K562 treated with DMSO at 1 percent for 12 hours (cell line): ENCODE data around the gene ETV2. TPM values are rescaled to one million over a fixed set of nuclear protein-coding genes. Genes with fewer than 3 reads are reported as not detected.

ENCODE experiments used
- total RNA-seq: library from RNA; unstranded; fragments of 300-600 nt; gene quantifications from 2 replicates; pipeline ENCODE4 v1.2.3, GENCODE V29; 2022; ENCODE audit not compliant: insufficient read depth

Gene ETV2
- 1.7 and 2.1 TPM in 2 replicates for total RNA-seq

GRCh38 chr19:35641515-35642151, at the start of gene ETV2:
ETV2 (plus strand) TSS chr19:35641745; CDS start chr19:35642461, 716 bp downstream.

GRCh38 chr19:35612559-35613321, 28.8 kb upstream of the ETV2 start, which contains the start of gene HAUS5:
HAUS5 (plus strand) TSS chr19:35612735; CDS start chr19:35612795, 60 bp downstream.

GRCh38 chr19:35628565-35629331, 12.8 kb upstream of the ETV2 start, which contains the start of gene RBM42:
RBM42 (plus strand) TSS chr19:35629036; CDS start chr19:35629154, 118 bp downstream.

GRCh38 chr19:35648017-35648961, 6.7 kb downstream of the ETV2 start, which contains the start of gene COX6B1:
COX6B1 (plus strand) TSS chr19:35648323; CDS start chr19:35651244, 2,921 bp downstream.

GRCh38 chr19:35666251-35666913, 24.8 kb downstream of the ETV2 start, which contains the start of gene UPK1A:
UPK1A (plus strand) TSS chr19:35666517; CDS start chr19:35666813, 296 bp downstream.

Other genes with a start within 250 kb of the ETV2 start
- not detected in 2 replicates for gene FFAR2, start 193.5 kb upstream of the ETV2 start, total RNA-seq
- gene KRTDAP, start 151.3 kb upstream of the ETV2 start, total RNA-seq, result not detected in 2 replicates
- gene DMKN, start 128.1 kb upstream of the ETV2 start, total RNA-seq, result not detected in 2 replicates
- not detected in 2 replicates for gene SBSN, start 113.4 kb upstream of the ETV2 start, total RNA-seq
- gene GAPDHS, start 108.3 kb upstream of the ETV2 start, total RNA-seq, result not detected in 2 replicates
- 104 and 142 TPM in 2 replicates for gene TMEM147, start 96.1 kb upstream of the ETV2 start, total RNA-seq
- gene ATP4A, start 78.1 kb upstream of the ETV2 start, total RNA-seq, result not detected in 2 replicates
- not detected in 2 replicates for gene PMIS2, start 55.6 kb upstream of the ETV2 start, total RNA-seq
- gene HAUS5, start 29.0 kb upstream of the ETV2 start, total RNA-seq, result 18.2 and 37.8 TPM in 2 replicates
- gene RBM42, start 12.7 kb upstream of the ETV2 start, total RNA-seq, result 182 and 236 TPM in 2 replicates
- gene COX6B1, start 6.6 kb downstream of the ETV2 start, total RNA-seq, result 995 and 1,433 TPM in 2 replicates
- not detected in 2 replicates for gene UPK1A, start 24.8 kb downstream of the ETV2 start, total RNA-seq
- gene ZBTB32, start 62.8 kb downstream of the ETV2 start, total RNA-seq, result not detected in 2 replicates
- 20.4 and 28.5 TPM in 2 replicates for gene KMT2B, start 76.3 kb downstream of the ETV2 start, total RNA-seq
- 10.9 and 19.2 TPM in 2 replicates for gene IGFLR1, start 100.7 kb downstream of the ETV2 start, total RNA-seq
- gene U2AF1L4, start 103.7 kb downstream of the ETV2 start, total RNA-seq, result 4.5 and 8.7 TPM in 2 replicates
- 21.0 and 49.5 TPM in 2 replicates for gene PSENEN, start 103.9 kb downstream of the ETV2 start, total RNA-seq
- gene LIN37, start 106.8 kb downstream of the ETV2 start, total RNA-seq, result 24.0 and 25.9 TPM in 2 replicates
- gene HSPB6, start 115.3 kb downstream of the ETV2 start, total RNA-seq, result not detected in 2 replicates
- gene PROSER3, start 116.4 kb downstream of the ETV2 start, total RNA-seq, result 5.4 and 18.6 TPM in 2 replicates
- 4.2 and 5.9 TPM in 2 replicates for gene ARHGAP33, start 133.8 kb downstream of the ETV2 start, total RNA-seq
- not detected in 2 replicates for gene PRODH2, start 171.1 kb downstream of the ETV2 start, total RNA-seq
- gene NPHS1, start 210.8 kb downstream of the ETV2 start, total RNA-seq, result 1.3 and 1.9 TPM in 2 replicates
- 0.20 TPM in 1 of 2 replicates, not detected in the other for gene KIRREL2, start 215.2 kb downstream of the ETV2 start, total RNA-seq
- 7.4 and 15.0 TPM in 2 replicates for gene APLP1, start 226.8 kb downstream of the ETV2 start, total RNA-seq